OCI-LY7 (cell line): ENCODE measurements around the gene RCAN3. TPM values are rescaled to one million over a fixed set of nuclear protein-coding genes. Genes with fewer than 3 reads are reported as not detected.

ENCODE experiments used
- BruUV-seq: library from RNA; stranded (reverse); fragments of 400-500 nt; replicated peaks from 2 replicates; lab custom pipeline; 2021; lab: Mats Ljungman, UMichigan
- CTCF ChIA-PET: fragments of 300-600 bp; sonication (Branson Sonifier 250); formaldehyde crosslinking; loops from one replicate; lab custom pipeline; 2022; ENCODE audit warnings: antibody characterized with exemption; ENCODE audit not compliant: unreplicated experiment; lab: Charles Lee
- POLR2A ChIA-PET: fragments of 300-600 bp; sonication (Branson Sonifier 250); formaldehyde crosslinking; loops from one replicate; lab custom pipeline; 2022; ENCODE audit warnings: antibody characterized with exemption; lab: Charles Lee
- DNase-seq: peaks from one replicate; pipeline ENCODE4 v3.0.0-alpha.2; 2015; ENCODE audit warnings: low spot score
- H2AFZ ChIP-seq: fragments of 200-600 bp; sonication (generic), shearing (Covaris generic); 2 replicates; pipeline ENCODE4 v1.6.1; 2014; ENCODE audit warnings: mild to moderate bottlenecking, antibody characterized with exemption, low read length, moderate library complexity
- H3K27ac ChIP-seq: fragments of 200-600 bp; sonication (generic); 2 replicates; pipeline ENCODE4 v1.5.1; 2014; ENCODE audit warnings: mixed run types, low read depth, mild to moderate bottlenecking, moderate library complexity, low read length, inconsistent platforms; ENCODE audit not compliant: poor library complexity, severe bottlenecking
- H3K36me3 ChIP-seq: fragments of 200-600 bp; sonication (generic); 2 replicates; pipeline ENCODE4 v1.6.1; 2014; ENCODE audit warnings: mild to moderate bottlenecking, antibody characterized with exemption, low read length, moderate library complexity, mixed read lengths; ENCODE audit not compliant: insufficient read depth
- H3K4me1 ChIP-seq: fragments of 200-600 bp; sonication (generic); 2 replicates; pipeline ENCODE4 v1.5.1; 2014; ENCODE audit warnings: mild to moderate bottlenecking, low read length; ENCODE audit not compliant: insufficient read depth, poor library complexity, severe bottlenecking
- H3K4me2 ChIP-seq: fragments of 200-600 bp; sonication (generic); 2 replicates; pipeline ENCODE4 v1.6.1; 2014; ENCODE audit warnings: mild to moderate bottlenecking, low read length
- H3K4me3 ChIP-seq: fragments of 200-600 bp; sonication (generic); 2 replicates; pipeline ENCODE4 v1.5.1; 2014; ENCODE audit warnings: mild to moderate bottlenecking, low read depth, low read length; ENCODE audit not compliant: poor library complexity, severe bottlenecking
- H3K79me2 ChIP-seq: fragments of 200-600 bp; sonication (generic); 2 replicates; pipeline ENCODE4 v1.6.1; 2016; ENCODE audit warnings: low read depth, mild to moderate bottlenecking, low read length, moderate library complexity, mixed read lengths; ENCODE audit not compliant: insufficient read depth
- H3K9me2 ChIP-seq: fragments of 200-600 bp; sonication (generic); 2 replicates; pipeline ENCODE4 v1.6.1; 2016; ENCODE audit warnings: mild to moderate bottlenecking, low read length, mixed read lengths; ENCODE audit not compliant: insufficient read depth
- H3K9me3 ChIP-seq: fragments of 200-600 bp; sonication (generic); 2 replicates; pipeline ENCODE4 v1.6.1; 2014; ENCODE audit warnings: mild to moderate bottlenecking, mixed run types, low read length, mixed read lengths
- H4K20me1 ChIP-seq: fragments of 200-600 bp; sonication (generic); 2 replicates; pipeline ENCODE4 v1.6.1; 2014; ENCODE audit warnings: mild to moderate bottlenecking, antibody characterized with exemption, low read length, moderate library complexity, mixed read lengths; ENCODE audit not compliant: insufficient read depth
- EZH2phosphoT487 ChIP-seq: fragments of 200-600 bp; sonication (generic); IDR thresholded peaks from 2 replicates; pipeline ENCODE4 v1.6.1; 2018; ENCODE audit warnings: low read depth, borderline replicate concordance, mild to moderate bottlenecking, mixed run types, antibody characterized with exemption, low read length, moderate library complexity, mixed read lengths
- intact Hi-C: fragments of 100-400 bp; cut with micrococcal nuclease; formaldehyde crosslinking; loops from one replicate; pipeline ENCODE4 v1.10.0; 2022; ENCODE audit not compliant: unreplicated experiment
- total RNA-seq, 2 experiments: library from RNA; depleted of rRNA in 1 of 2; stranded (reverse); fragments of >200 nt in 1 of 2; shearing (Covaris generic) in 1 of 2; gene quantifications; 2 replicates each; pipeline ENCODE4 v1.2.3, GENCODE V29; 2014 to 2022
- TF ChIP-seq, protein P1 (sequence below): fragments of 200-600 bp; sonication (generic); conservative IDR thresholded peaks from 2 replicates; pipeline ENCODE4 v1.5.1; 2014; ENCODE audit warnings: mild to moderate bottlenecking, antibody characterized with exemption, low read length, moderate library complexity, mixed read lengths

The RCAN3 gene
- total RNA-seq, 2 experiments from 2014 or later, result 13.0 to 47.8 TPM

DNA sequence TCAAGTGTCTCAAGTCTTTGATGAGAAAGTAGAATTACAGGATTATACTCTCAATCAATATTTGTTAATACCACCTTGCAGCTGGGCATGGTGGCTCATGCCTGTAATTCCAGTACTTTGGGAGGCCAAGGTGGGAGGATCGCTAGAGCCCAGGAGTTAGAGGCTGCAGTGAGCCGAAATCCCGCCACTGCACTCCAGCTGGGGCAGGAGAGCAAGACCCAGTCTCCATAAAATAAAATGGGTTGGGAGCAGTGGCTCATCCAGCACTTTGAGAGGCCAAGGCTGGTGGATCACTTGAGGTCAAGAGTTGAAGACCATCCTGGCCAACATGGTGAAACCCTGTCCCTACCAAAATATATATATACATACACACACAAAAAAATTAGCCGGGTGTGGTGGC is 52.1 kb downstream of the RCAN3 start:
- no peaks in the 10 kb centered on the region for H3K79me2 ChIP-seq
- no peak overlapping the region for H2AFZ ChIP-seq
- no peak for DNase-seq
- no peaks in the 10 kb centered on the region for H3K9me2 ChIP-seq
- H3K4me3 ChIP-seq, result no peak overlapping the region
- POLR2A ChIA-PET, result no interaction called here
- BruUV-seq, result no TSS peak
- intact Hi-C loops, result no loop called here
- H3K4me1 ChIP-seq, result peaks cover 62% of the 10 kb centered on the region
- CTCF ChIA-PET, result no interaction called here
- no peak overlapping the region for H3K27ac ChIP-seq
- no peaks in the 10 kb centered on the region for H3K36me3 ChIP-seq
- no peak overlapping the region for H3K4me2 ChIP-seq
- TF ChIP-seq, protein P1, sequence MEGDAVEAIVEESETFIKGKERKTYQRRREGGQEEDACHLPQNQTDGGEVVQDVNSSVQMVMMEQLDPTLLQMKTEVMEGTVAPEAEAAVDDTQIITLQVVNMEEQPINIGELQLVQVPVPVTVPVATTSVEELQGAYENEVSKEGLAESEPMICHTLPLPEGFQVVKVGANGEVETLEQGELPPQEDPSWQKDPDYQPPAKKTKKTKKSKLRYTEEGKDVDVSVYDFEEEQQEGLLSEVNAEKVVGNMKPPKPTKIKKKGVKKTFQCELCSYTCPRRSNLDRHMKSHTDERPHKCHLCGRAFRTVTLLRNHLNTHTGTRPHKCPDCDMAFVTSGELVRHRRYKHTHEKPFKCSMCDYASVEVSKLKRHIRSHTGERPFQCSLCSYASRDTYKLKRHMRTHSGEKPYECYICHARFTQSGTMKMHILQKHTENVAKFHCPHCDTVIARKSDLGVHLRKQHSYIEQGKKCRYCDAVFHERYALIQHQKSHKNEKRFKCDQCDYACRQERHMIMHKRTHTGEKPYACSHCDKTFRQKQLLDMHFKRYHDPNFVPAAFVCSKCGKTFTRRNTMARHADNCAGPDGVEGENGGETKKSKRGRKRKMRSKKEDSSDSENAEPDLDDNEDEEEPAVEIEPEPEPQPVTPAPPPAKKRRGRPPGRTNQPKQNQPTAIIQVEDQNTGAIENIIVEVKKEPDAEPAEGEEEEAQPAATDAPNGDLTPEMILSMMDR, result no peak
- no peak for TF ChIP-seq EZH2phosphoT487
- no peaks in the 10 kb centered on the region for H4K20me1 ChIP-seq
- no peaks in the 10 kb centered on the region for H3K9me3 ChIP-seq

DNA sequence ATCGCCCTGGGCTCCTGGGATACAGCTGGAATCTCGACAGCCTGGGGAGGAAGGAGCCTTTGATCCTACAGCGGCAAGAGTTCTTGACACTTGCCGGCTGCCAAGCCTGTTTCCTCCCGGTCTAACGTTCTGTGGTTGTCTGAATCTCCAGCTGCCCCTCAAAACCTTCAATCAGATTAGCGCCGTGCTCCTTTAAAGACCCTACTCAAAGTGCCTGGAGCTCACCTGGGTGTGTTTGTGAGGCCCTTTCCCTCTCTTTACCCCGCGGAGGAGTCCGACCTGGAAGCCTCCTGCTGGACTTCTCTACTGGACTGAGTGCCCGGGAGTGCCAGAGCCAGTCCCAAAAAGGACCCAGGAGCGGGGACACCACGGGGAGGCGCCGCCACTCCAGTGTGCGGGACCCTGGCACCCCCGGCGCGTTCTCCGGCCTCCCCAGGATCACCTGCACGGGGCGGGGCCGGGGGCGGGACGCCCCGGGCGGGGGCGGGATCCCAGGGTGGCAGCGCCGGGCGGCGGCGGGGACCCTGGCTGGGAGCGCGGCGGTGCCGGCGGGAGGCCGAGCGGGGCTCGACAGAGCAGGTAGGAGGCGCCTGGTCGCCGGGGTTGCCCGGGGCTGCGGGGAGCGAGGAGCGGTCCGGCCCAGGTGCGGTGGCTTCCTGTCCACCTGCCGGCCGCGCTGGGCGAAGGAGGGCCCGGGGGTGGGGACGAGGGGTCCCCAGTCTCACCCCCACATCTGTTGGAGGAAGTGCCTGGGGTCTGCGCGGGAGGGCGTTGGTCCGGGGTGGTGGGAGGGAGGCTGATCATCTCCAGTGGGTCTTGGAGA is 53.2 kb downstream of the RCAN3 start, which contains the start of gene NCMAP:
Gene NCMAP (plus strand): TSS at position 497 of the 823 bp plus-strand sequence. CDS start 39,344 bp downstream, outside the sequence.
- CTCF ChIA-PET, result no interaction called here
- DNase-seq, result peak; percentile 48

More for the DNA sequence above, 53.2 kb downstream of the RCAN3 start, which contains the start of gene NCMAP:
- no peaks in the 10 kb centered on the region for H3K9me3 ChIP-seq
- H3K4me2 ChIP-seq, result peak within 1 kb of the TSS; percentile 81
- POLR2A ChIA-PET, result no interaction called here
- peaks cover 58% of the 10 kb centered on the region for H3K4me1 ChIP-seq
- TF ChIP-seq, protein P1, result peak; percentile 37; the same call in 1 of the 2 replicates
- no peak for TF ChIP-seq EZH2phosphoT487
- intact Hi-C loops, result no loop called here
- peak within 1 kb of the TSS; percentile 78 for H2AFZ ChIP-seq
- no peak within 1 kb of the TSS for H3K27ac ChIP-seq
- no peaks in the 10 kb centered on the region for H3K36me3 ChIP-seq
- no TSS peak for BruUV-seq
- no peaks in the 10 kb centered on the region for H4K20me1 ChIP-seq
- H3K9me2 ChIP-seq, result no peaks in the 10 kb centered on the region
- H3K79me2 ChIP-seq, result no peaks in the 10 kb centered on the region
- H3K4me3 ChIP-seq, result peak within 1 kb of the TSS; percentile 63
